NK-92 (cell line): ENCODE data around the gene KSR1.

Source experiments
- DNase-seq: peaks from one replicate; lab custom pipeline; 2025; ENCODE audit not compliant: unreplicated experiment; lab: John Stamatoyannopoulos, UW

KSR1 gene

GRCh38 chr17:27603421-27603770, 147.1 kb downstream of the KSR1 start:
- no peak for DNase-seq

- no peak for DNase-seq
These were observed 147.9 kb downstream of the KSR1 start for GRCh38 chr17:27603880-27604794.

- DNase-seq, result no peak
These were observed 149.2 kb downstream of the KSR1 start for GRCh38 chr17:27605409-27605808.

GRCh38 chr17:27607521-27608091, 151.4 kb downstream of the KSR1 start:
- DNase-seq, result no peak

- DNase-seq, result no peak
These were observed 152.3 kb downstream of the KSR1 start for GRCh38 chr17:27608328-27609230.

GRCh38 chr17:27609611-27610303, 153.5 kb downstream of the KSR1 start:
- no peak for DNase-seq

- DNase-seq, result no peak
These were observed 154.0 kb downstream of the KSR1 start for GRCh38 chr17:27610304-27610677.

GRCh38 chr17:27612160-27612770, 156.0 kb downstream of the KSR1 start:
- no peak for DNase-seq

GRCh38 chr17:27613433-27613832, 157.2 kb downstream of the KSR1 start:
- no peak for DNase-seq

- DNase-seq, result no peak
These were observed 158.9 kb downstream of the KSR1 start for GRCh38 chr17:27615121-27615520.

- DNase-seq, result no peak
These were observed 160.2 kb downstream of the KSR1 start for GRCh38 chr17:27616414-27616813.

- no peak for DNase-seq
These were observed 162.2 kb downstream of the KSR1 start for GRCh38 chr17:27618417-27618816.

GRCh38 chr17:27620721-27621120, 164.5 kb downstream of the KSR1 start:
- no peak for DNase-seq

- no peak for DNase-seq
These were observed 165.3 kb downstream of the KSR1 start for GRCh38 chr17:27621536-27621935.

- DNase-seq, result no peak
These were observed 165.8 kb downstream of the KSR1 start for GRCh38 chr17:27621942-27622559.

GRCh38 chr17:27622986-27623385, 166.7 kb downstream of the KSR1 start:
- no peak for DNase-seq

- no peak for DNase-seq
These were observed 167.4 kb downstream of the KSR1 start for GRCh38 chr17:27623614-27624013.

- DNase-seq, result no peak
These were observed 168.3 kb downstream of the KSR1 start for GRCh38 chr17:27624539-27624938.

GRCh38 chr17:27625856-27626255, 169.6 kb downstream of the KSR1 start:
- DNase-seq, result no peak

GRCh38 chr17:27627514-27627913, 171.3 kb downstream of the KSR1 start:
- no peak for DNase-seq
